AG09309 (cell line): ENCODE results near the gene GATAD2B.

Experiments
- DNase-seq: peaks from one replicate; pipeline ENCODE4 v3.0.0-alpha.2; 2010; ENCODE audit warnings: low read depth
- H3K4me3 ChIP-seq: 2 replicates; pipeline ENCODE4 v1.5.1; 2011; ENCODE audit warnings: mild to moderate bottlenecking, low read depth, low read length, moderate library complexity; ENCODE audit not compliant: control insufficient read depth
- CTCF ChIP-seq: IDR thresholded peaks from 2 replicates; pipeline ENCODE4 v1.5.1; 2011; ENCODE audit warnings: mild to moderate bottlenecking, low read depth, low read length, inconsistent platforms; ENCODE audit not compliant: insufficient read depth, control insufficient read depth; ENCODE audit errors: missing control alignments

Gene GATAD2B

DNA sequence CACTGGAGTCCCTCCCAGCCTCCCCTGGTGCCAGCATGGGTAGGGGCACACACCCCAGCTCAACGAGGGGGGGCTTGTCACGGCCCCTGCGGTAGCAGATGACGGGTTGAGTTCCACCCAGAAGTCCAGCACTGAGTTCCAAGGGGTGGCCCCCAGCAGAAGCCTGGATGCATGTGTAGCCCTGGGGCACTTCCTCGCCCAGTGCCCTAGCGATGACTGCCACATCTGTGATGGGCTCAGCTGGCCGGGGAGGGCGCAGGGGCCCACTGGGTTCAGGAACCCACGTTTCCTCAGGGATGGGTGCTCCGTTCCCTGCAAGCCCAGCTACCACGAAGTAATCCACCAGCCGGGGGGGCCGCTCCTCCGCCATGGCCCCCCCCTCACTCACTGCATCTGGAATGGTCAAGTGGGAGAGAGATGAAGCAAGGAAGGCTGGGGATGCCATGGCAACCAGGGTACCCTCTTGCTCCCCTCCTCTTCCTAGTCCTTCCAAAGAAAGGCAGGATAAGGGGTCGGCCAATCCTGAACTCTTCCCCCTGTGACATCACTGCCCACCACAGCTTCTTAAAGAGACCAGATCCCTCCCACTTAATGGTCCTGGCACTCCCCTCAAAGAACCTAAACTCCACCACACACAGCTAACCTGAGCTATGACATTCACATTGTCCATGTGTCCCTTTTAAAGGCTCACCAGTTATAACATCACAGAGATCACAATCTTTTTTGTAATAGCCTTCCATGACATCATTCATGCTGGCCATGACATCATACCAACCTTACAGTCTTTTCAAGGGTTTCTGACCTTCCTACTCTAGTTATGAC lies 21.4 kb upstream of the GATAD2B start:
- TF ChIP-seq CTCF, result no peak
- DNase-seq, result no peak
- H3K4me3 ChIP-seq, result no peak overlapping the region

DNA sequence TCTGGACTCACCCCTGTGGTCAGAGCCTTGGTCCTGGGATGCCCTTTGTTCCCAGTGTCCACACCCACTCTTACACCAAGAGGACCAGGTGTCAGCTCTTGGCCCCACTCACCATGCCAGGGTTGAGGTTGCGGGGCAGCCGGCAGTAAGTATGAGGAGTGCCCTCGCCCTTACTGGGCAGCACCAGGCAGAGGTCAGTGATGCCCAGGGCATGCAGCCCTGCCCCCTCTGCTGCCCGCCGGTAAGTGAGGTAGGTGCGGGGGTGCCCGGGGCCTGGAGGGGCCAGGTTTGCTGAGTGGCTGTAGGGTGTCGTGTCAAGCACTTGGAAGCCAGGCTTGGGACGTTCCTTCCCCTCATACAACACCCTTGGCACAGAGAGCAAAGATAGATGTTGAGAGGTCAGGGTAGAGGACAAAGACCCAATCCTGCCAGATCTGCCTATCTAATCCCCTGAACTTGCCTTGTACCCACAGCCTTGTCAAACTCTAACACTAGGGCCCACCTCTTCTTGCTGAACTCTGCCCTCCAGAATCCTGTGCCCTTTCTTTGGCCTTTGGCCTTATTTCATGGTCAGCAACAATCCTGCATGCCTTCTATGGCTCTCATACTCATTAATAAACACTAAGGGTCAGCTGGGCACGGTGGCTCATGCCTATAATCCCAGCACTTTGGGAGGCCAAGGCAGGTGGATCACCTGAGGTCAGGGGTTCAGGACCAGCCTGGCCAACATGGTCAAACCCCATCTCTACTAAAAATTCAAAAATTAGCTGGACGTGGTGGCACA lies 20.2 kb upstream of the GATAD2B start:
- no peak for DNase-seq
- no peak overlapping the region for H3K4me3 ChIP-seq
- TF ChIP-seq CTCF, result no peak

DNA sequence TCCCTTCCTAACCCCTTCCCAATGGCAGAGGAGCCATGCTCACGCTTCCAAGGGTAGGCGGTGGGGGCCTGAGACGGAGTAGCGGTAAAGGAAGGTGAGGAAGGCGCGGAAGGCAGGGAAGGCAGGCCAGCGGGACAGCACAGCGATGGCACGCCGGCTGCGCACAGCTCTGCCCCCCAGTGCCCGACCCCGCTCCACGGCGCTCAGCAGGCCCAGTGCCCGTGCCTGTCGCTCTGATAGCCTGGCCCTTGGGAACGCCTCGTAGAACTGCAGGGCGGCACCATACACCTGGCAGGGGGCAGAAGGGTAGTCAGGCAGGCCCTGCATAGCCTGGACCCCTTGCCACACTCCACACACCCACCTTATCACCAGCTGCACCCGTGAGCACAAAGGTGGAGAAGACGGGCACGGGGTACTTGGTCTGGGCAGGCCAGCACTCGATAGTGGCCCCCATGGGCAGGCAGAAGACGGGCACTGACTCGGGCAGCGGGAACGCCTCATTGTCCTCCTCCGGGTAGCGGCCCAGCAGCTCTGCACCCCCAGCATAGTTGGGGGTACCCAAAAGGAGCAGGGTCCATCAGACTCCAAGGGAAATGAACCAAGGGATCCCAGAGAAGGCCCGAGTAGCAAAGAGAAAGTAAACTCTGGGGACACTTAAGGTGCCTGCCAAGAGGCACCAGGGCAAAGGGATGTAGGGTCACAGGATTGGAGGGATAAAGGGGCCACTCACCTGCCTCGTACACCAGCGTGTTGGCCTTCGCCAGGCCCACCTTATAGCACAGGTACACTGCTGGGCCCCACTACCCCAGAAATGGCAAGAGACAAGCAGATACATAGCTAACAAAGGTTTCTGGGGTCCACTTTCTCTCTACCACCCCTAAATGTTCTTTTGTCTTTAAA lies 19.3 kb upstream of the GATAD2B start:
- TF ChIP-seq CTCF, result no peak
- H3K4me3 ChIP-seq, result no peak overlapping the region
- no peak for DNase-seq

GRCh38 chr1:153940756-153941155 lies 18.0 kb upstream of the GATAD2B start:
- no peak overlapping the region for H3K4me3 ChIP-seq
- DNase-seq, result no peak
- TF ChIP-seq CTCF, result no peak

GRCh38 chr1:153939476-153939875 lies 16.7 kb upstream of the GATAD2B start:
- H3K4me3 ChIP-seq, result no peak overlapping the region
- TF ChIP-seq CTCF, result no peak
- DNase-seq, result no peak

DNA sequence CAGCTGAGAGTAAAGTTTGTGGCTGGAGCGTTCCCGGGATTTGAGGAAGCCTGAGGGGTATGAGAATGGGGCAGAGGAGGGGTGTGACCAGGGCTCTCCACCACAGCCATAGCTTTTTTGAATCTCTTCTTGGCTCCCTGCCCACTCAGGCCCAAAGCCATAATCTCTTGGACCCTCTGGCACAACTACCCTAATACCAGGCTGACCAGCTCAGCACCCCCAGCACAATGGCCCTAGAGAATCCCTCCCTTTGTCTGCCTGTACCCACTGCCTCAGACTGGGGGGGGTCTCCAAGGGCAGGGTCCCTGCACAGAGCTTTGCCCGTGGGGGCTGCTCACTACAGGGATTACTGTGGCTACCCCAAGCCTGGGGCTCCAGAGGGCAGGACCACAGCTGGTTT lies 16.2 kb upstream of the GATAD2B start:
- no peak for DNase-seq
- H3K4me3 ChIP-seq, result no peak overlapping the region
- no peak for TF ChIP-seq CTCF
